ENCODE data around the gene TRMT1L. TPM values are rescaled to one million over a fixed set of nuclear protein-coding genes. Genes with fewer than 3 reads are reported as not detected.

The TRMT1L gene
- total and polyA plus RNA-seq, 2 experiments from 2014 or later: 11.7 to 30.8 TPM

- H3K4me1 ChIP-seq (ENCODE audit: insufficient read depth): peaks cover 20% of the 10 kb centered on the region
- 0 out of 2 replicates have a peak, but pooled peaks cover 7% of the 10 kb centered on the region for H4K20me1 ChIP-seq (replicated peaks; ENCODE audit: insufficient read depth)
- H3K27ac ChIP-seq (ENCODE audit: low read depth): 0 out of 2 replicates have a peak overlapping the region, but pooled peaks have one; percentile 50
- no peak overlapping the region for H3K4me3 ChIP-seq
- DNase-seq (ENCODE audit: low spot score) (no peak), ATAC-seq (no peak)
- H3K9me3 Mint-ChIP-seq: no peaks in the 10 kb centered on the region; the same call in 2 of the 3 replicates
- H3K79me2 ChIP-seq (replicated peaks; ENCODE audit: insufficient read depth): peaks cover 72% of the 10 kb centered on the region
- no peak overlapping the region for H3K27ac Mint-ChIP-seq
- H3K36me3 ChIP-seq (ENCODE audit: insufficient read depth): peaks cover 9% of the 10 kb centered on the region
- TF ChIP-seq CTCF (conservative IDR thresholded peaks at IDR 0.05; ENCODE audit: low read depth in 2 of 2): no peak
- TF ChIP-seq REST (IDR thresholded peaks at IDR 0.05; ENCODE audit: unreplicated experiment): no peak
- TF ChIP-seq POLR2AphosphoS5 (IDR thresholded peaks at IDR 0.05; ENCODE audit: low read depth): no peak
- TF ChIP-seq ETS1 (IDR thresholded peaks at IDR 0.05): no peak
- no peak for TF ChIP-seq ZNF331 (CRISPR knock-in tag; IDR thresholded peaks at IDR 0.05; ENCODE audit: low read depth)
- TF ChIP-seq JUNB (IDR thresholded peaks at IDR 0.05; ENCODE audit: unreplicated experiment): no peak
- no peak for TF ChIP-seq STAT1 (IDR thresholded peaks at IDR 0.05; ENCODE audit: unreplicated experiment)
- no peak for TF ChIP-seq EZH2 (IDR thresholded peaks at IDR 0.05; ENCODE audit: low read depth, unreplicated experiment)
- no peak for TF ChIP-seq NANOG (IDR thresholded peaks at IDR 0.05; ENCODE audit: borderline replicate concordance)
- no peak for TF ChIP-seq ZNF114 (CRISPR knock-in tag; IDR thresholded peaks at IDR 0.05)
- no peak for TF ChIP-seq ZNF462 (CRISPR knock-in tag; IDR thresholded peaks at IDR 0.05)
- no peak for TF ChIP-seq EZH2phosphoT487 (IDR thresholded peaks at IDR 0.05; ENCODE audit: unreplicated experiment)
- TF ChIP-seq CREB1 (CRISPR knock-in tag; IDR thresholded peaks at IDR 0.05; ENCODE audit: low read depth): no peak
- H3K4me1 Mint-ChIP-seq: peaks cover 18% of the 10 kb centered on the region
- peak overlapping the region; percentile 59 for H3K4me2 ChIP-seq
- peaks cover 39% of the 10 kb centered on the region for H3K36me3 Mint-ChIP-seq (ENCODE audit: low read depth)
- no peak overlapping the region for H2AFZ ChIP-seq
- no peaks in the 10 kb centered on the region for H3K9me2 ChIP-seq (ENCODE audit: insufficient read depth)
- H3K27me3 ChIP-seq (ENCODE audit: insufficient read depth): no peaks in the 10 kb centered on the region
- peaks cover 10% of the 10 kb centered on the region for H3K27me3 Mint-ChIP-seq (ENCODE audit: insufficient read depth, low read depth, poor library complexity)
- no peaks in the 10 kb centered on the region for H3F3A ChIP-seq (replicated peaks; ENCODE audit: low read depth)
- H3K4me3 Mint-ChIP-seq: no peak overlapping the region
These were observed 69.7 kb downstream of the TRMT1L start for GRCh38 chr1:185087101-185087500.
